Stimulated activated CD4-positive, alpha-beta T cell treated with anti-CD3 and anti-CD28 coated beads, Interleukin-4, amount 100 ng/mL, for 48 hours (primary cell): ENCODE data around the gene SH3BGR.

Experiments used
- DNase-seq, 2 donors: peaks; one replicate each; pipeline ENCODE4 v3.0.0-alpha.2; 2020; ENCODE audit warnings: low read depth in 2 of 2

Gene SH3BGR

GRCh38 chr21:39456665-39457064 is 4.9 kb downstream of the SH3BGR start:
- DNase-seq = no peak

- DNase-seq = no peak
Observed at GRCh38 chr21:39461419-39461818, 9.6 kb downstream of the SH3BGR start.

GRCh38 chr21:39463308-39463707 is 11.5 kb downstream of the SH3BGR start:
- DNase-seq = no peak

GRCh38 chr21:39466584-39466983 is 14.8 kb downstream of the SH3BGR start:
- no peak for DNase-seq

- no peak for DNase-seq
Observed at GRCh38 chr21:39467746-39468145, 16.0 kb downstream of the SH3BGR start.

GRCh38 chr21:39468559-39468958 is 16.8 kb downstream of the SH3BGR start:
- no peak for DNase-seq

GRCh38 chr21:39471598-39471997 is 19.8 kb downstream of the SH3BGR start:
- DNase-seq = no peak

GRCh38 chr21:39472786-39473185 is 21.0 kb downstream of the SH3BGR start:
- no peak for DNase-seq

GRCh38 chr21:39474611-39475010 is 22.8 kb downstream of the SH3BGR start:
- no peak for DNase-seq

- no peak for DNase-seq
Observed at GRCh38 chr21:39479164-39479813, 27.5 kb downstream of the SH3BGR start.

- no peak for DNase-seq
Observed at GRCh38 chr21:39479814-39480182, 28.0 kb downstream of the SH3BGR start.

GRCh38 chr21:39480271-39480670 is 28.5 kb downstream of the SH3BGR start:
- DNase-seq = no peak

- no peak for DNase-seq
Observed at GRCh38 chr21:39481886-39482285, 30.1 kb downstream of the SH3BGR start.

GRCh38 chr21:39483917-39484316 is 32.1 kb downstream of the SH3BGR start:
- no peak for DNase-seq

GRCh38 chr21:39484711-39485276 is 33.0 kb downstream of the SH3BGR start:
- no peak for DNase-seq

GRCh38 chr21:39489380-39489924 is 37.7 kb downstream of the SH3BGR start:
- no peak for DNase-seq

GRCh38 chr21:39499156-39499555 is 47.4 kb downstream of the SH3BGR start:
- no peak for DNase-seq

GRCh38 chr21:39502631-39503030 is 50.9 kb downstream of the SH3BGR start:
- DNase-seq = no peak

GRCh38 chr21:39503123-39503762 is 51.5 kb downstream of the SH3BGR start:
- DNase-seq = no peak

GRCh38 chr21:39504230-39504629 is 52.5 kb downstream of the SH3BGR start:
- DNase-seq = no peak

- DNase-seq = no peak
Observed at GRCh38 chr21:39510240-39510639, 58.5 kb downstream of the SH3BGR start.

- DNase-seq = no peak
Observed at GRCh38 chr21:39511102-39511501, 59.3 kb downstream of the SH3BGR start.

- no peak for DNase-seq
Observed at GRCh38 chr21:39513735-39514134, 62.0 kb downstream of the SH3BGR start.
